GM12875 (cell line): ENCODE data around the gene ZDHHC16.
A peak's percentile ranks its signal among the peaks of the same experiment; 100 is the strongest.

Source experiments
- H3K4me3 ChIP-seq: one replicate; pipeline ENCODE4 v1.5.1; 2011; ENCODE audit warnings: low read depth, low read length, control low read depth
- CTCF ChIP-seq: IDR thresholded peaks from 2 replicates; pipeline ENCODE4 v1.5.1; 2011; ENCODE audit warnings: low read depth, mild to moderate bottlenecking, control low read depth, inconsistent platforms, low read length, moderate library complexity, borderline replicate concordance; ENCODE audit not compliant: insufficient read depth

The ZDHHC16 gene

DNA sequence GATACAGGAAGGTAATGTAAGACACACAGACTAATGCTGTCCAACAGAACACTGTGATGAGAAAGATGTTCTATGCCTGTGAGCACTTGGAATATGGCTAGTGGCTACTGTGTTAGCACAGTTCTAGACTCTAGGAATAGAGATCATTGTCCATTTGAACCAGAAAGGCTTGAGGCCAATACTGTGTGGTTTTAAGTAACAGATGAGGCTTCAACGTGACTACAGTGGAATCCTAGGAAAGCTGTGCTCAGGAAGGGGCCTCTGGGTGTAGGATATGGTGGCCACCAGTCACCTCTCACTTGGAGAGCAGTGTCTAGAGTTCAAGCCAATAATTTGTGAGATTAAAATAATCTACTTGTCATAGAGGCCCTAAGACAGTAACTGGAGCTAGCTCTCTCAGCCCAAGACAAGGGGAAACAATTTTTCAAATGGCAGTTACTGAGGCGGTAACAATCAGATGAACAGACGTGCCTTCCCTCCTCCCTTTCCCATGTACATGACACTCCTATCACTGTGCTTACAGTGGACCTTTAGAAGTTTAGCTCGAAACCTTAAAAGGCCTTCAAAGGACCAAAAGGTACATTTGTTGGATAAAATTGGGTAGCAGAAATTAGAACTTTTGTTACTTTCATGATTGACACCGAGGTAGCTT is 10.2 kb downstream of the ZDHHC16 start:
- TF ChIP-seq CTCF = no peak
- no peak overlapping the region for H3K4me3 ChIP-seq

GRCh38 chr10:97456686-97457065 is 10.7 kb downstream of the ZDHHC16 start:
- no peak overlapping the region for H3K4me3 ChIP-seq
- TF ChIP-seq CTCF = no peak

DNA sequence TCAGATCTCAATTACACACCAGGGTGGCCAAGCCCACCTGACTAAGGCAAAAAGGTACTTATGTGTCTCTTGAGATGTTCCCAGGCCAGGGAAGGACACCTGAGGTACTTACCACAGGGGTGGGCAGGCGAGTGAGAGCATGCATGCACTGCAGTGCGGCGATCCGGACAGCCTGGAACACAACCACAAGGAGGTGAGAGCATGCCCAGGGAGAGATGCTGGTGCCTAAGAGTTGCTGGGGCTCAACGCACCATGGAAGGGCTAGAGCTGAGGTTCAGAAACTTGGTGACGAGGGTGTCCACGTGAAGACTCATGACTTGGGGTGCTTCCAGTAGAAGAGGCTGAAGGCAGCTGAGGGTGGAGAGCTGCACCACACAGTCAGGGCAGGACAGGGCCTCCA is 13.1 kb downstream of the ZDHHC16 start:
- no peak for TF ChIP-seq CTCF

GRCh38 chr10:97459933-97460332 is 14.0 kb downstream of the ZDHHC16 start:
- no peak for TF ChIP-seq CTCF
- no peak overlapping the region for H3K4me3 ChIP-seq

More for the DNA sequence above, 13.1 kb downstream of the ZDHHC16 start:
- H3K4me3 ChIP-seq = no peak overlapping the region

- H3K4me3 ChIP-seq = no peak overlapping the region
- no peak for TF ChIP-seq CTCF
These were observed 16.3 kb downstream of the ZDHHC16 start for GRCh38 chr10:97462309-97462708.

DNA sequence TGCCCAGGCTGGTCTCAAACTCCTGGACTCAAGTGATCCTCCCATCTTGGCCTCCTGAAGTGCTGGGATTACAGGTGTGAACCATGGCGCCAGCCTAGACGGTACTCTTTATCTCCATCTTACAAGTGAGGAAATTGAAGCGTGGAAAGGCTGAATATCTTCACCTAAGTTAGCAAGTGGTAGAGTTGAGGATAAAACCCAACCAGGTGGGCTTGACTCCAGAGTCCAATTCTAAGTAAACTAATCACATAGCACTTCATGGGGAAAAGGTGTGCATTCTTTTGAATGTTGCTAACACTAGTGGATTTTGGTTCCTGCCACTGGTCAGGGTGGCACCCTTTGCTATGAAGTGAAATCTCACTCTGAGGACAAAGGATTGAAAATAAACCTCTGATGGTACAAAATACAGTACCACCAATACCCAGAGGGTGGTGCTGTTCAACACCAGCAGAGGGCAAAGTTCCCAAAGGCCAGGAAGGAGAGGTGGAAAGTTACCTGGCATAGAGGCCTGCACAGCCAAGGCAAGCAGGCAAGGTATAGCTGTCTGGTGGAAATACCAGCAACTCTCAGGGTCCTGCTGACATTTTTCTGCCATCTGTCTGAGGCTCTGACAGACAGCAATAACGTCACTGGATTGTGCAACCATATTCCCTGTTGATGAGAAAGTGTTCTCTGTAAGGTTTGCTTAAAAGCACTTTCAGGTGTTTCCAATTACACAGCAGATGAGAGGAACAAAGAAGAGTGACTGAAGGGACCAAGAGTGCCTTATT is 17.6 kb downstream of the ZDHHC16 start:
- H3K4me3 ChIP-seq = no peak overlapping the region
- TF ChIP-seq CTCF = peak; percentile 73

DNA sequence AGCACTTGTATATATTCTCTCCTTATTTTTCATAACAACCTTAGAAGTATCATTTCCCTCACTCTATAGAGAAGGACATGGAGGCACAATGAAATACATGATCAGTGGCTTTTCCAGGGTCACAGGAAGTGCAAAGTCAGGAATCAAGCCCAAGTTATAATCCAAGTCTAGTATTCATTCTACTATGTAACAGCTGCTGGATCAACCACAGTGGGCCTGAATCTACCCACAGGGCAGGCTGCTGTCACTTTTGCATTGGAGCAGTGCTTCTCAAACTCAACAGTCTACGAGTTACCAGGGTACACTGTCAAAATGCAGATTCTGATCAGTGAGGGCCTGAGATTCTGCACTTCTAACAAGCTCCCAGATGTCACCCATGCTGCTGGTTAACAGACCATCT is 18.3 kb downstream of the ZDHHC16 start:
- no peak for TF ChIP-seq CTCF

More for the DNA sequence above, 18.3 kb downstream of the ZDHHC16 start:
- no peak overlapping the region for H3K4me3 ChIP-seq
